Measurements from ENCODE around the gene RGS10.
A peak's percentile ranks its signal among the peaks of the same experiment; 100 is the strongest.

RGS10 gene

GRCh38 chr10:119505588-119506315, 36.8 kb downstream of the RGS10 start:
- no peak for DNase-seq (ENCODE audit: low spot score)
- Histone ChIP-seq H3K4me3 (ENCODE audit: low read length in 2 of 2) (peak overlapping the region in 1 of 2 donors; percentile 18), H3K4ac (ENCODE audit: low read length) (no peak overlapping the region), H2BK5ac (ENCODE audit: low read length) (no peak overlapping the region), H3K27ac (replicated peaks; ENCODE audit: low read length) (no peak overlapping the region), H3K79me1 (ENCODE audit: low read depth, low read length) (no peaks in the 10 kb centered on the region), H3K23ac (ENCODE audit: low read depth, low read length, poor library complexity) (peak overlapping the region; percentile 10), H2AK5ac (ENCODE audit: low read depth, low read length) (peak overlapping the region; percentile 74), H4K8ac (ENCODE audit: low read depth, low read length) (peak overlapping the region; percentile 95), H3K9ac (ENCODE audit: low read depth, low read length, poor library complexity) (peak overlapping the region; percentile 37), H2BK120ac (ENCODE audit: low read depth, low read length) (no peak overlapping the region), H2BK12ac (ENCODE audit: low read length) (no peak overlapping the region), H3K14ac (ENCODE audit: low read length) (no peak overlapping the region), H3K18ac (ENCODE audit: low read length) (peak overlapping the region; percentile 19), H3K4me2 (ENCODE audit: insufficient read depth, low read length, poor library complexity, severe bottlenecking) (no peak overlapping the region), H3K36me3 (replicated peaks in 1 of 2; ENCODE audit: control insufficient read depth in 2 of 2, insufficient read depth in 2 of 2, low read length in 2 of 2) (no peaks in the 10 kb centered on the region), H2AFZ (ENCODE audit: low read length) (no peak overlapping the region), H3K27me3 (ENCODE audit: control insufficient read depth in 3 of 3, insufficient read depth in 3 of 3, low read depth in 1 of 3, low read length in 3 of 3) (no peaks in the 10 kb centered on the region), H4K91ac (ENCODE audit: low read depth, low read length, poor library complexity) (peak overlapping the region; percentile 64), H3K4me1 (ENCODE audit: control insufficient read depth in 2 of 2, insufficient read depth in 1 of 2, low read depth in 1 of 2, low read length in 2 of 2) (peaks cover 5 to 6% of the 10 kb centered on the region in 2 donors), H3K9me3 (replicated peaks in 1 of 2; ENCODE audit: control insufficient read depth in 2 of 2, insufficient read depth in 1 of 2, low read depth in 1 of 2, low read length in 2 of 2) (no peaks in the 10 kb centered on the region), H2BK15ac (ENCODE audit: low read length) (peak overlapping the region; percentile 88)
- WGBS, 2 donors (ENCODE audit: extremely low coverage in 2 of 2, insufficient read length in 2 of 2, insufficient replicate concordance in 1 of 2), result no CpG with 5 or more reads among the region's 21 CpGs

DNA sequence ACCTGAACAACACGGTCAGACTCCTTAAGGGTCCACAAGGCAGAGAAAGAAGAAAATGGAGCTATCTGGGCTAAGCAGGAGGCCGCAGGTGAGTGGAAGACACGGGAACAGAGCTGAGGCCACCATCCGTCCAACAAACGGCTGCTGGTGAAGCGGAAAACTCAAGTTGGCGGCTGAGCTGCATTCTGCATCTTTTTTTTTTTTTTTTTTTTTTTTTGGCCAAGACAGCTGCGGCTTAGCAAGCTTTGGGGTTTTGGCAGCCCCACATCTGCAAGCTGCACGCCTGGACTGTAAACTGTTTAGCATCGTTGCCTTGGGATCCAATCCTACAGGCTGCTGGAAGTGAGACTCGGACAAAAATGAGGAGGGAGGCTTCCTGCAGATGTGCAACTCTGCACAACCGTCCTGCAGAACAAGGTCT, 37.4 kb downstream of the RGS10 start:
- Histone ChIP-seq H3K4me1 (ENCODE audit: control insufficient read depth in 2 of 2, insufficient read depth in 1 of 2, low read depth in 1 of 2, low read length in 2 of 2) (peaks cover 5 to 6% of the 10 kb centered on the region in 2 donors), H3K4me3 (ENCODE audit: low read length in 2 of 2) (no peak overlapping the region), H3K14ac (ENCODE audit: low read length) (no peak overlapping the region), H3K18ac (ENCODE audit: low read length) (peak overlapping the region; percentile 29), H2BK120ac (ENCODE audit: low read depth, low read length) (no peak overlapping the region), H3K79me1 (ENCODE audit: low read depth, low read length) (no peaks in the 10 kb centered on the region), H4K91ac (ENCODE audit: low read depth, low read length, poor library complexity) (no peak overlapping the region), H3K27ac (replicated peaks; ENCODE audit: low read length) (no peak overlapping the region), H3K23ac (ENCODE audit: low read depth, low read length, poor library complexity) (no peak overlapping the region), H2AFZ (ENCODE audit: low read length) (no peak overlapping the region), H4K8ac (ENCODE audit: low read depth, low read length) (no peak overlapping the region), H2BK12ac (ENCODE audit: low read length) (no peak overlapping the region), H3K27me3 (ENCODE audit: control insufficient read depth in 3 of 3, insufficient read depth in 3 of 3, low read depth in 1 of 3, low read length in 3 of 3) (no peaks in the 10 kb centered on the region), H3K4me2 (ENCODE audit: insufficient read depth, low read length, poor library complexity, severe bottlenecking) (no peak overlapping the region), H3K36me3 (replicated peaks in 1 of 2; ENCODE audit: control insufficient read depth in 2 of 2, insufficient read depth in 2 of 2, low read length in 2 of 2) (no peaks in the 10 kb centered on the region), H2AK5ac (ENCODE audit: low read depth, low read length) (no peak overlapping the region), H2BK15ac (ENCODE audit: low read length) (no peak overlapping the region), H2BK5ac (ENCODE audit: low read length) (no peak overlapping the region), H3K9me3 (replicated peaks in 1 of 2; ENCODE audit: control insufficient read depth in 2 of 2, insufficient read depth in 1 of 2, low read depth in 1 of 2, low read length in 2 of 2) (no peaks in the 10 kb centered on the region), H3K9ac (ENCODE audit: low read depth, low read length, poor library complexity) (no peak overlapping the region), H3K4ac (ENCODE audit: low read length) (no peak overlapping the region)
- no CpG with 5 or more reads among the region's 12 CpGs for WGBS, 2 donors (ENCODE audit: extremely low coverage in 2 of 2, insufficient read length in 2 of 2, insufficient replicate concordance in 1 of 2)
- no peak for DNase-seq (ENCODE audit: low spot score)

GRCh38 chr10:119504651-119505050, 37.9 kb downstream of the RGS10 start:
- Histone ChIP-seq H2BK5ac (ENCODE audit: low read length) (no peak overlapping the region), H3K4ac (ENCODE audit: low read length) (no peak overlapping the region), H3K9me3 (replicated peaks in 1 of 2; ENCODE audit: control insufficient read depth in 2 of 2, insufficient read depth in 1 of 2, low read depth in 1 of 2, low read length in 2 of 2) (no peaks in the 10 kb centered on the region), H3K27me3 (ENCODE audit: control insufficient read depth in 3 of 3, insufficient read depth in 3 of 3, low read depth in 1 of 3, low read length in 3 of 3) (peaks cover 0 to 2% (median 0%) of the 10 kb centered on the region in 3 experiments), H3K4me1 (ENCODE audit: control insufficient read depth in 2 of 2, insufficient read depth in 1 of 2, low read depth in 1 of 2, low read length in 2 of 2) (peaks cover 5 to 6% of the 10 kb centered on the region in 2 donors), H3K27ac (replicated peaks; ENCODE audit: low read length) (no peak overlapping the region), H3K36me3 (replicated peaks in 1 of 2; ENCODE audit: control insufficient read depth in 2 of 2, insufficient read depth in 2 of 2, low read length in 2 of 2) (no peaks in the 10 kb centered on the region), H3K4me3 (ENCODE audit: low read length in 2 of 2) (no peak overlapping the region), H2BK120ac (ENCODE audit: low read depth, low read length) (no peak overlapping the region), H4K8ac (ENCODE audit: low read depth, low read length) (no peak overlapping the region), H4K91ac (ENCODE audit: low read depth, low read length, poor library complexity) (no peak overlapping the region), H3K4me2 (ENCODE audit: insufficient read depth, low read length, poor library complexity, severe bottlenecking) (no peak overlapping the region), H3K79me1 (ENCODE audit: low read depth, low read length) (no peaks in the 10 kb centered on the region), H3K9ac (ENCODE audit: low read depth, low read length, poor library complexity) (no peak overlapping the region), H3K18ac (ENCODE audit: low read length) (peak overlapping the region; percentile 29), H3K23ac (ENCODE audit: low read depth, low read length, poor library complexity) (no peak overlapping the region), H2AFZ (ENCODE audit: low read length) (no peak overlapping the region), H2BK12ac (ENCODE audit: low read length) (no peak overlapping the region), H2BK15ac (ENCODE audit: low read length) (no peak overlapping the region), H3K14ac (ENCODE audit: low read length) (no peak overlapping the region), H2AK5ac (ENCODE audit: low read depth, low read length) (no peak overlapping the region)
- no peak for DNase-seq (ENCODE audit: low spot score)
- no CpG with 5 or more reads among the region's 10 CpGs for WGBS, 2 donors (ENCODE audit: extremely low coverage in 2 of 2, insufficient read length in 2 of 2, insufficient replicate concordance in 1 of 2)

- Histone ChIP-seq H3K4me2 (ENCODE audit: insufficient read depth, low read length, poor library complexity, severe bottlenecking) (no peak overlapping the region), H4K8ac (ENCODE audit: low read depth, low read length) (no peak overlapping the region), H3K4me3 (ENCODE audit: low read length in 2 of 2) (no peak overlapping the region), H3K23ac (ENCODE audit: low read depth, low read length, poor library complexity) (no peak overlapping the region), H3K4me1 (ENCODE audit: control insufficient read depth in 2 of 2, insufficient read depth in 1 of 2, low read depth in 1 of 2, low read length in 2 of 2) (peaks cover 5 to 6% of the 10 kb centered on the region in 2 donors), H3K14ac (ENCODE audit: low read length) (no peak overlapping the region), H3K36me3 (replicated peaks in 1 of 2; ENCODE audit: control insufficient read depth in 2 of 2, insufficient read depth in 2 of 2, low read length in 2 of 2) (no peaks in the 10 kb centered on the region), H4K91ac (ENCODE audit: low read depth, low read length, poor library complexity) (no peak overlapping the region), H3K9me3 (replicated peaks in 1 of 2; ENCODE audit: control insufficient read depth in 2 of 2, insufficient read depth in 1 of 2, low read depth in 1 of 2, low read length in 2 of 2) (no peaks in the 10 kb centered on the region), H2AK5ac (ENCODE audit: low read depth, low read length) (no peak overlapping the region), H3K4ac (ENCODE audit: low read length) (no peak overlapping the region), H3K9ac (ENCODE audit: low read depth, low read length, poor library complexity) (no peak overlapping the region), H3K18ac (ENCODE audit: low read length) (no peak overlapping the region), H2BK5ac (ENCODE audit: low read length) (no peak overlapping the region), H2AFZ (ENCODE audit: low read length) (no peak overlapping the region), H3K27me3 (ENCODE audit: control insufficient read depth in 3 of 3, insufficient read depth in 3 of 3, low read depth in 1 of 3, low read length in 3 of 3) (peaks cover 0 to 6% (median 0%) of the 10 kb centered on the region in 3 experiments), H2BK12ac (ENCODE audit: low read length) (no peak overlapping the region), H3K27ac (replicated peaks; ENCODE audit: low read length) (no peak overlapping the region), H2BK15ac (ENCODE audit: low read length) (no peak overlapping the region), H3K79me1 (ENCODE audit: low read depth, low read length) (no peaks in the 10 kb centered on the region), H2BK120ac (ENCODE audit: low read depth, low read length) (no peak overlapping the region)
- no peak for DNase-seq (ENCODE audit: low spot score)
- no CpG with 5 or more reads among the region's 5 CpGs for WGBS, 2 donors (ENCODE audit: extremely low coverage in 2 of 2, insufficient read length in 2 of 2, insufficient replicate concordance in 1 of 2)
These were observed 38.7 kb downstream of the RGS10 start for GRCh38 chr10:119503821-119504220.

Data from neuronal stem cell (in vitro differentiated cells).